H1 (cell line): ENCODE results near the gene COL4A4. TPM values are rescaled to one million over a fixed set of nuclear protein-coding genes. Genes with fewer than 3 reads are reported as not detected.

ENCODE experiments used
- BACH1 ChIP-seq: IDR thresholded peaks from 2 replicates; pipeline ENCODE4 v1.6.1; 2012; ENCODE audit warnings: low read length, improper control_type of control experiment
- CBX8 ChIP-seq: fragments of 300-800, 300-1000 bp; sonication (generic); IDR thresholded peaks from 2 replicates; pipeline ENCODE4 v1.7.1; 2016; ENCODE audit warnings: low read depth, low read length, borderline replicate concordance
- EZH2 ChIP-seq: fragments of 200-600 bp; sonication (generic); IDR thresholded peaks from 2 replicates; pipeline ENCODE4 v1.7.1; 2012; ENCODE audit warnings: low read depth, mild to moderate bottlenecking, moderate library complexity, low read length, inconsistent platforms; ENCODE audit not compliant: severe bottlenecking
- KDM1A ChIP-seq: fragments of 200-600, 300-600 bp; sonication (generic); IDR thresholded peaks from 2 replicates; pipeline ENCODE4 v1.7.1; 2016; ENCODE audit warnings: mild to moderate bottlenecking, low read length, borderline replicate concordance
- RNF2 ChIP-seq: fragments of 200-900, 300-1000 bp; sonication (generic); IDR thresholded peaks from 2 replicates; pipeline ENCODE4 v1.7.1; 2016; ENCODE audit warnings: borderline replicate concordance, low read depth, mild to moderate bottlenecking, antibody characterized with exemption, low read length; ENCODE audit not compliant: poor library complexity, severe bottlenecking; ENCODE audit errors: missing control alignments
- polyA plus RNA-seq, 7 experiments: library from polyadenylated mRNA; depleted of rRNA in 3 of 7; stranded (reverse) in 5 of 7; unstranded in 2 of 7; fragments of >200 nt in 5 of 7; fragments of 200-250 nt in 2 of 7; gene quantifications; 1 replicate in 5 of 7; 2 replicates in 1 of 7; 4 replicates in 1 of 7; pipeline versions ENCODE4 v1.2.1 to v1.2.3, GENCODE V29; 2011 to 2013; ENCODE audit warnings: missing spikeins in 2 of 7, mixed read lengths in 2 of 7
- total RNA-seq: library from RNA; stranded (reverse); fragmentation: NEBNext Ultra II Directional; extraction: Animal tissue kit (Norgen Biotek cat#: 25700); gene quantifications from 2 replicates; pipeline ENCODE4 v1.2.1, GENCODE V29; 2021

COL4A4 gene
- total and polyA plus RNA-seq, 2 of the 8 experiments (the other 6 are each of a cell fraction or from before 2014, with no cell fraction given), result 0.33 to 1.7 TPM

DNA sequence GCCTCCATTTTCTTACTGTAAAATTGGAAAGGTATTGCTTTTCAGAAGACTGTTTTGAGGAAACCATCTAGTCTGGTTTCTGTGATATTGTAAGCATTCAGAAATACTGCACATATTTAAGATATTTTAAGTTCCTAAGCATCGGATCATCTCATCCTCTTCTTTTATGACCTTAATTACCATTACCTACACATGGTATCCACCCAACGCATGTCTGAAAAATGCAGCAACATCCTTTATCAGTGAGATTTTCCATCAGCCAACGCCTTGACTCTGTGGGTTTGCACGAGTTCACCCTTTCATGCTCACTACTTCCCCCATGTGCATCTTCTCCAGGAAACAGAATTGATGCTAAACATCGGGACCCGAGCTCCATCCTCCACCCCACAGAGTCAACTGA lies 84.3 kb downstream of the COL4A4 start (continued):
- no peak for TF ChIP-seq RNF2
- no peak for TF ChIP-seq KDM1A
- TF ChIP-seq BACH1, result no peak
- TF ChIP-seq CBX8, result no peak
- no peak for TF ChIP-seq EZH2
